Placental pericyte (primary cell): ENCODE measurements around the gene YIPF5. TPM values are rescaled to one million over a fixed set of nuclear protein-coding genes. Genes with fewer than 3 reads are reported as not detected.

ENCODE experiments used
- small RNA-seq: library from RNA; depleted of rRNA; stranded (forward); fragments of <200 nt; gene quantifications from one replicate; pipeline ENCODE3, GENCODE V24; 2012; ENCODE audit warnings: low replicate concordance
- total RNA-seq: library from RNA; depleted of rRNA; stranded (reverse); fragments of >200 nt; gene quantifications from 2 replicates; pipeline ENCODE4 v1.2.3, GENCODE V29; 2012

Gene YIPF5
- total RNA-seq = 162 and 174 TPM in 2 replicates

DNA sequence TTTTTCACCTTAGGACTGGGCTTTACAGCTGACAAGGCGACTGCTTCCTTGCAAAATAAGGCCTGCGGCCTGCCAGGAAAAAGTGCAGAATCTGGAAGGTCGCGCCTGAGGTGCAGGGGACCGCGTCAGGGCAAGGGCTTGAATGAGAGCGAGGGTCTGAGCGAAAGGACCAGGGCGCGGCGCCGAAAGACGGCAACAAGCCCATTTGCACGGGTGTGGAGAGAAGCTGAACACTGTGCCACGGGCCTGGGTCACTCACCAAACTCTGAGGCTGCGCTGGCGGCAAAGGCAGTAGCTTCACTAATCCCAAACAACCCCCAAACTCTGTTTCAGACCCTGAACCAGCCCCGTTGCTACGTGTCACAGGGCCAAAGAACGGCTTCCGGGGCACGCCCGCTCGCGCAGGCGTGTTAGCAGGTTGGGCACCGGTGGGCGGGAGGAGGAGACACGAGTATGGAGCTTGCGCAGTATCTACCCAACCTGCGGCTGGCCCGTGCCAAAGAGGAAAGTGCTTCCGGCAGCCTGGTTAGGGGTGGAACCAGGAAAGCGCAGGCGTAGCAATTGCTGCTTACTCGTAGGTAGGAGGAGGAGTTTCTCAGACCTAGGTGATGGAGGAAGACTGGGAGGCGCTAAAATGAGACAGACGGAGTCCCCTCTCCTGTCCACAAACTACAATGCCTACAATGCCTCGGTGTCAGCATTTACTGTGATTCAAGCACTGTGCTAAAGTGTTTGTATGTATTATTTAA, at the start of gene YIPF5, which contains the start of gene KCTD16:
Gene YIPF5 (minus strand): TSS at position 384 of the 749 bp plus-strand sequence. CDS start 704 bp downstream, outside the sequence.
Gene KCTD16 (plus strand): TSS at position 598 of the 749 bp plus-strand sequence.

Small RNA genes lying within 50 kb of the gene (small RNA-seq; reads per million reads assigned to genes)
- gene RN7SL87P = not detected

Other genes with a start within 250 kb of the YIPF5 start
- 1.1 and 3.7 TPM in 2 replicates for gene KCTD16, start 214 bp upstream of the YIPF5 start, total RNA-seq